ENCODE data around the gene CBL. TPM values are rescaled to one million over a fixed set of nuclear protein-coding genes. Genes with fewer than 3 reads are reported as not detected.

Gene CBL
- total RNA-seq, 1 donor, result 20.7 TPM

DNA sequence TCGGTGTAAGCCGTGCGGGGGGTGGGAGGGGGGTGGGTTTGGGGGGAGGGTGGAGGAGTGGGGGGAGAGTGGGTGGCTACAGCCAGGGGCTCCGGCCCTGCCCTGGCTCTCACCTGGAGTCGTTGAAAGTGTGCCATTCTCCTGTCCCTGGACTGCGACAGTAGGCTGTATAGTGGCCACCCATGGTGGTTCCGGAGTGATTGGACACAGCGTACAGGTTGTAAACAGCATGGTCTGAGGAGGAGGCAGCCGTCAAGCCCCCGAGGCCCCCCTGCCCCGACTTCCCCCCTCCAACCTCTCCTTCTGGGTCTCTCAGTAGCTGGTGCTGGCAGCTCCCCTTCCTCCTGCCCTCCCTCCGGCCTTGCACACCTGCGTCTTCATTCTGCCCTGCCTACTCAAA, 150.9 kb downstream of the CBL start:
- no peak for TF ChIP-seq CTCF (IDR thresholded peaks at IDR 0.05; ENCODE audit: insufficient read depth, low read depth, low read length)
- no peak for DNase-seq (ENCODE audit: low read depth)
- H3K4me3 ChIP-seq (ENCODE audit: low read depth, low read length), result peak overlapping the region; percentile 59

Small RNAs within 50 kb of the gene (small RNA-seq; reads per million reads assigned to genes)
- gene RF01225 (not detected), gene RNU6-262P (not detected)

Other genes with a start within 250 kb of the CBL start
- gene FOXR1, start 234.6 kb upstream of the CBL start, total RNA-seq, result not detected in 2 replicates
- 34.5 and 42.8 TPM in 2 replicates for gene CENATAC, start 208.2 kb upstream of the CBL start, total RNA-seq
- 886 and 914 TPM in 2 replicates for gene RPS25, start 188.0 kb upstream of the CBL start, total RNA-seq
- gene TRAPPC4, start 187.6 kb upstream of the CBL start, total RNA-seq, result 55.4 and 94.6 TPM in 2 replicates
- 9.5 and 13.2 TPM in 2 replicates for gene SLC37A4, start 175.5 kb upstream of the CBL start, total RNA-seq
- gene HYOU1, start 149.1 kb upstream of the CBL start, total RNA-seq, result 155 and 174 TPM in 2 replicates
- gene VPS11, start 138.5 kb upstream of the CBL start, total RNA-seq, result 24.2 and 24.6 TPM in 2 replicates
- 11.2 and 13.2 TPM in 2 replicates for gene HMBS, start 121.5 kb upstream of the CBL start, total RNA-seq
- 21.3 and 29.4 TPM in 2 replicates for gene DPAGT1, start 104.5 kb upstream of the CBL start, total RNA-seq
- 4.5 and 5.6 TPM in 2 replicates for gene C2CD2L, start 99.0 kb upstream of the CBL start, total RNA-seq
- gene HINFP, start 84.8 kb upstream of the CBL start, total RNA-seq, result 18.6 and 20.3 TPM in 2 replicates
- under 0.01 and 0.86 TPM in 2 replicates for gene ABCG4, start 57.3 kb upstream of the CBL start, total RNA-seq
- gene NLRX1, start 37.6 kb upstream of the CBL start, total RNA-seq, result 16.4 and 17.7 TPM in 2 replicates
- not detected in 2 replicates for gene NHERF4, start 20.9 kb upstream of the CBL start, total RNA-seq
- gene MCAM, start 110.8 kb downstream of the CBL start, total RNA-seq, result 77.3 and 86.4 TPM in 2 replicates
- gene RNF26, start 128.2 kb downstream of the CBL start, total RNA-seq, result 5.2 and 5.8 TPM in 2 replicates
- 6.5 and 13.5 TPM in 2 replicates for gene C1QTNF5, start 134.5 kb downstream of the CBL start, total RNA-seq
- under 0.01 TPM in 1 of 2 replicates, not detected in the other for gene MFRP, start 140.4 kb downstream of the CBL start, total RNA-seq
- gene USP2, start 175.4 kb downstream of the CBL start, total RNA-seq, result under 0.01 and 0.43 TPM in 2 replicates
- 194 and 284 TPM in 2 replicates for gene THY1, start 216.8 kb downstream of the CBL start, total RNA-seq

Data from fibroblast of villous mesenchyme (primary cell).